ENCODE results near the gene LAMB4. TPM values are rescaled to one million over a fixed set of nuclear protein-coding genes. Genes with fewer than 3 reads are reported as not detected.

LAMB4 gene
- total and polyA plus RNA-seq, 2 of the 4 experiments (the other 2 are of a cell fraction), result 0.12 to 0.18 TPM

GRCh38 chr7:108089381-108089780 lies 40.8 kb downstream of the LAMB4 start:
- Histone ChIP-seq H3K9me3 (ENCODE audit: control insufficient read depth, insufficient read depth, low read length) (no peaks in the 10 kb centered on the region), H4K8ac (ENCODE audit: low read depth in 2 of 2, low read length in 2 of 2) (peak overlapping the region in 1 of 2 experiments; percentile 58; a peak in 1 of 4 replicates), H2BK20ac (ENCODE audit: low read depth, low read length) (peak overlapping the region; percentile 65), H3K4me3 (ENCODE audit: insufficient read depth, low read depth, low read length) (no peak overlapping the region), H3K14ac (replicated peaks; ENCODE audit: low read depth, low read length) (peak overlapping the region; percentile 53; the same call in 1 of the 2 replicates), H3K9me1 (ENCODE audit: insufficient read depth, low read length) (peaks cover 12% of the 10 kb centered on the region), H3K18ac (ENCODE audit: low read depth, low read length) (peak overlapping the region; percentile 39; the same call in 1 of the 2 replicates), H3K27me3 (ENCODE audit: control insufficient read depth, insufficient read depth, low read length) (no peaks in the 10 kb centered on the region), H4K5ac (ENCODE audit: low read depth, low read length) (peak overlapping the region; percentile 42; the same call in 1 of the 2 replicates), H3K36me3 (ENCODE audit: control insufficient read depth, insufficient read depth, low read length) (no peaks in the 10 kb centered on the region), H2BK120ac (ENCODE audit: low read depth, low read length) (peak overlapping the region; percentile 77), H3K9ac (ENCODE audit: low read depth, low read length) (no peak overlapping the region), H2BK5ac (ENCODE audit: low read depth, low read length, poor library complexity, severe bottlenecking) (no peak overlapping the region), H3K4me2 (ENCODE audit: low read depth, low read length) (no peak overlapping the region), H4K91ac (ENCODE audit: insufficient read depth, low read depth, low read length) (peak overlapping the region; percentile 77), H4K20me1 (ENCODE audit: insufficient read depth, low read length) (no peaks in the 10 kb centered on the region), H2AK9ac (replicated peaks; ENCODE audit: low read depth, low read length, poor library complexity) (no peak overlapping the region), H2AK5ac (ENCODE audit: low read depth, low read length) (peak overlapping the region; percentile 57; the same call in 1 of the 2 replicates), H3K4me1 (ENCODE audit: control insufficient read depth, insufficient read depth, low read length) (peaks cover 14% of the 10 kb centered on the region), H3K79me1 (ENCODE audit: low read depth in 1 of 2, low read length in 2 of 2) (no peaks in the 10 kb centered on the region), H3K4ac (ENCODE audit: low read depth, low read length) (peak overlapping the region; percentile 58), H3K27ac (ENCODE audit: insufficient read depth, low read length) (no peak overlapping the region), H3K56ac (ENCODE audit: extremely low read depth, insufficient read depth, low read length) (no peak overlapping the region), H3K23ac (ENCODE audit: low read depth, low read length) (0 out of 2 replicates have a peak overlapping the region, but pooled peaks have one; percentile 31), H2AFZ (replicated peaks; ENCODE audit: low read length, poor library complexity) (no peak overlapping the region), H2BK15ac (ENCODE audit: low read depth, low read length) (peak overlapping the region; percentile 41; the same call in 2 of the 3 replicates)
- CTCF ChIA-PET, result no interaction called here
- intact Hi-C loops (cut with micrococcal nuclease) (no loop called here), dilution Hi-C loops (cut with HindIII; ENCODE audit: low sequenced_read_pairs, unreplicated experiment) (no loop called here), in situ Hi-C loops (cut with MboI; ENCODE audit: low sequenced_read_pairs) (no loop called here)
- POLR2A ChIA-PET (ENCODE audit: unreplicated experiment), result no interaction called here
- ATAC-seq (ENCODE audit: low read depth) (no peak), DNase-seq (no peak)
- BruUV-seq (replicated peaks), result no TSS peak
- no CpG with 5 or more reads among the region's 1 CpG for WGBS, 2 experiments (ENCODE audit: extremely low coverage in 2 of 2, insufficient read length in 1 of 2)
- TF ChIP-seq POLR2A (IDR thresholded peaks at IDR 0.05; ENCODE audit: low read depth, low read length) (no peak), RFX5 (IDR thresholded peaks at IDR 0.05; ENCODE audit: low read depth, low read length) (no peak), RAD21 (IDR thresholded peaks at IDR 0.05; ENCODE audit: low read length) (no peak), MAFK (IDR thresholded peaks at IDR 0.05; ENCODE audit: low read depth, low read length) (no peak), NFE2L2 (IDR thresholded peaks at IDR 0.05; ENCODE audit: low read depth, low read length) (no peak), MXI1 (IDR thresholded peaks at IDR 0.05; ENCODE audit: borderline replicate concordance, low read depth, low read length) (no peak), CEBPB (IDR thresholded peaks at IDR 0.05; ENCODE audit: low read depth, low read length) (no peak), CHD1 (IDR thresholded peaks at IDR 0.05; ENCODE audit: low read depth, low read length) (no peak)
- TF ChIP-seq, protein P1, sequence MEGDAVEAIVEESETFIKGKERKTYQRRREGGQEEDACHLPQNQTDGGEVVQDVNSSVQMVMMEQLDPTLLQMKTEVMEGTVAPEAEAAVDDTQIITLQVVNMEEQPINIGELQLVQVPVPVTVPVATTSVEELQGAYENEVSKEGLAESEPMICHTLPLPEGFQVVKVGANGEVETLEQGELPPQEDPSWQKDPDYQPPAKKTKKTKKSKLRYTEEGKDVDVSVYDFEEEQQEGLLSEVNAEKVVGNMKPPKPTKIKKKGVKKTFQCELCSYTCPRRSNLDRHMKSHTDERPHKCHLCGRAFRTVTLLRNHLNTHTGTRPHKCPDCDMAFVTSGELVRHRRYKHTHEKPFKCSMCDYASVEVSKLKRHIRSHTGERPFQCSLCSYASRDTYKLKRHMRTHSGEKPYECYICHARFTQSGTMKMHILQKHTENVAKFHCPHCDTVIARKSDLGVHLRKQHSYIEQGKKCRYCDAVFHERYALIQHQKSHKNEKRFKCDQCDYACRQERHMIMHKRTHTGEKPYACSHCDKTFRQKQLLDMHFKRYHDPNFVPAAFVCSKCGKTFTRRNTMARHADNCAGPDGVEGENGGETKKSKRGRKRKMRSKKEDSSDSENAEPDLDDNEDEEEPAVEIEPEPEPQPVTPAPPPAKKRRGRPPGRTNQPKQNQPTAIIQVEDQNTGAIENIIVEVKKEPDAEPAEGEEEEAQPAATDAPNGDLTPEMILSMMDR (conservative IDR thresholded peaks at IDR 0.05; ENCODE audit: low read depth, low read length), result no peak
